Endothelial cell of umbilical vein (primary cell): ENCODE measurements around the gene OR6C2. TPM values are rescaled to one million over a fixed set of nuclear protein-coding genes. Genes with fewer than 3 reads are reported as not detected.

Experiments used
- BruUV-seq: library from RNA; stranded (reverse); fragments of 400-500 nt; replicated peaks from 2 replicates; lab custom pipeline; 2021; lab: Mats Ljungman, UMichigan
- CTCF ChIA-PET: fragments of 300-600, 350-600 bp; sonication (Branson Sonifier 250); formaldehyde crosslinking; loops from one replicate; lab custom pipeline; 2021; ENCODE audit warnings: antibody characterized with exemption, inconsistent platforms; lab: Charles Lee
- POLR2A ChIA-PET: fragments of 300-600, 350-600 bp; sonication (Branson Sonifier 250); formaldehyde crosslinking; loops from one replicate; lab custom pipeline; 2021; ENCODE audit warnings: antibody characterized with exemption, inconsistent platforms; lab: Charles Lee
- DNase-seq: peaks from one replicate; pipeline ENCODE4 v3.0.0-alpha.2; 2011; ENCODE audit warnings: low read depth, low spot score
- FAIRE-seq: peaks from 2 replicates; lab custom pipeline; 2011; peaks lifted over from hg19 to GRCh38; lab: Jason Lieb, UNC
- H2AFZ ChIP-seq: 2 replicates; pipeline ENCODE4 v1.6.0; 2012; ENCODE audit warnings: low read depth, low read length, control low read depth, inconsistent platforms
- H3K27ac ChIP-seq: 2 replicates; pipeline ENCODE4 v1.5.1; 2011; ENCODE audit warnings: low read depth, mild to moderate bottlenecking, control low read depth, low read length, moderate library complexity; ENCODE audit not compliant: insufficient read depth
- H3K27me3 ChIP-seq, 2 experiments: 2 replicates each; pipeline versions ENCODE4 v1.6.0 to v1.6.1; 2011; ENCODE audit warnings: low read length in 2 of 2, mixed read lengths in 1 of 2; ENCODE audit not compliant: control insufficient read depth in 2 of 2, insufficient read depth in 2 of 2
- H3K36me3 ChIP-seq, 2 experiments: 2 replicates in 1 of 2; 3 replicates in 1 of 2; pipeline ENCODE4 v1.5.1; 2011; ENCODE audit warnings: low read length in 2 of 2, mild to moderate bottlenecking in 1 of 2, moderate library complexity in 1 of 2; ENCODE audit not compliant: control insufficient read depth in 2 of 2, insufficient read depth in 2 of 2; ENCODE audit errors: extremely low read depth in 1 of 2
- H3K4me1 ChIP-seq: 3 replicates; pipeline ENCODE4 v1.5.1; 2011; ENCODE audit warnings: mild to moderate bottlenecking, low read length; ENCODE audit not compliant: control insufficient read depth, insufficient read depth; ENCODE audit errors: extremely low read depth
- H3K4me2 ChIP-seq: 2 replicates; pipeline ENCODE4 v1.6.1; 2011; ENCODE audit warnings: low read length, control low read depth, mixed read lengths; ENCODE audit not compliant: insufficient read depth
- H3K4me3 ChIP-seq, 3 experiments: fragments of 200-600 bp in 1 of 3; sonication (generic), shearing (Covaris generic) in 1 of 3; replicated peaks in 1 of 3; 2 replicates each; pipeline ENCODE4 v1.5.1; 2011 to 2016; ENCODE audit warnings: control low read depth in 3 of 3, low read length in 3 of 3, mild to moderate bottlenecking in 2 of 3, inconsistent platforms in 1 of 3, low read depth in 1 of 3, moderate library complexity in 1 of 3; ENCODE audit not compliant: insufficient read depth in 1 of 3
- H3K79me2 ChIP-seq: 2 replicates; pipeline ENCODE4 v1.6.0; 2012; ENCODE audit warnings: low read length, inconsistent platforms; ENCODE audit not compliant: control insufficient read depth, insufficient read depth
- H3K9ac ChIP-seq: replicated peaks from 2 replicates; pipeline ENCODE3; 2011; ENCODE audit warnings: low read length, control low read depth; ENCODE audit not compliant: insufficient read depth; ENCODE audit errors: extremely low read depth
- H3K9me1 ChIP-seq: replicated peaks from 3 replicates; pipeline ENCODE4 v1.6.0; 2011; ENCODE audit warnings: mild to moderate bottlenecking, low read length; ENCODE audit not compliant: control insufficient read depth, insufficient read depth; ENCODE audit errors: extremely low read depth
- H3K9me3 ChIP-seq: replicated peaks from 2 replicates; pipeline ENCODE4 v1.5.1; 2012; ENCODE audit warnings: low read length, inconsistent platforms; ENCODE audit not compliant: control insufficient read depth, insufficient read depth
- H4K20me1 ChIP-seq: replicated peaks from 2 replicates; pipeline ENCODE3; 2011; ENCODE audit warnings: mild to moderate bottlenecking, low read length; ENCODE audit not compliant: control insufficient read depth, insufficient read depth; ENCODE audit errors: extremely low read depth
- CTCF ChIP-seq, 2 donors: IDR thresholded peaks; 1 replicate in 1 of 2; 2 replicates in 1 of 2; pipeline ENCODE4 v1.5.1; 2011; ENCODE audit warnings: low read length in 2 of 2, mild to moderate bottlenecking in 2 of 2, moderate library complexity in 2 of 2, control low read depth in 1 of 2, inconsistent platforms in 1 of 2, low read depth in 1 of 2; ENCODE audit not compliant: insufficient read depth in 1 of 2; ENCODE audit errors: extremely low read depth in 1 of 2
- EZH2 ChIP-seq: IDR thresholded peaks from 2 replicates; pipeline ENCODE4 v1.6.1; 2012; ENCODE audit warnings: borderline replicate concordance, low read depth, mild to moderate bottlenecking, moderate library complexity, low read length, inconsistent platforms; ENCODE audit not compliant: severe bottlenecking
- FOS ChIP-seq: IDR thresholded peaks from 2 replicates; pipeline ENCODE4 v1.6.1; 2011; ENCODE audit warnings: mild to moderate bottlenecking, low read length, moderate library complexity, borderline replicate concordance; ENCODE audit not compliant: insufficient read depth
- JUN ChIP-seq: IDR thresholded peaks from 2 replicates; pipeline ENCODE4 v1.6.1; 2011; ENCODE audit warnings: borderline replicate concordance, low read depth; ENCODE audit not compliant: insufficient read length, insufficient read depth
- MAX ChIP-seq: IDR thresholded peaks from 2 replicates; pipeline ENCODE4 v1.6.1; 2011; ENCODE audit not compliant: insufficient read depth, insufficient read length
- MYC ChIP-seq: IDR thresholded peaks from one replicate; pipeline ENCODE4 v1.6.1; 2011; ENCODE audit warnings: mild to moderate bottlenecking, low read depth, low read length
- POLR2A ChIP-seq: IDR thresholded peaks from 2 replicates; pipeline ENCODE4 v1.6.1; 2012; ENCODE audit warnings: low read depth, mild to moderate bottlenecking, control low read depth, low read length
- POLR2AphosphoS5 ChIP-seq: IDR thresholded peaks from 2 replicates; pipeline ENCODE4 v1.6.1; 2012; ENCODE audit warnings: low read depth, mild to moderate bottlenecking, control low read depth, low read length, moderate library complexity; ENCODE audit not compliant: insufficient read depth
- dilution Hi-C: fragments of 300-500 bp; cut with MboI; formaldehyde crosslinking; loops from one replicate; pipeline ENCODE4 v1.15.0; 2019; ENCODE audit warnings: low sequenced_read_pairs; ENCODE audit not compliant: extremely low pct_ligation_motif_present
- intact Hi-C: fragments of 100-400 bp; cut with micrococcal nuclease; formaldehyde crosslinking; loops from one replicate; pipeline ENCODE4 v1.10.0; 2022
- polyA plus RNA-seq, 4 experiments: library from polyadenylated mRNA; depleted of rRNA in 3 of 4; stranded (reverse) in 3 of 4; unstranded in 1 of 4; fragments of >200 nt; gene quantifications; 2 replicates each; pipeline versions ENCODE4 v1.2.1 to v1.2.3, GENCODE V29; 2011 to 2012; ENCODE audit warnings: missing spikeins in 1 of 4
- total RNA-seq: library from RNA; stranded (reverse); gene quantifications from 2 replicates; pipeline ENCODE4 v1.2.3, GENCODE V29; 2021

Gene OR6C2
- total and polyA plus RNA-seq, 2 donors (not counting 3 experiments of a cell fraction or from before 2014, with no cell fraction given) = not detected

- Histone ChIP-seq H3K27ac (no peak overlapping the region), H4K20me1 (no peaks in the 10 kb centered on the region), H2AFZ (no peak overlapping the region), H3K4me3 (no peak overlapping the region), H3K4me2 (no peak overlapping the region), H3K27me3 (peaks cover 0 to 2% of the 10 kb centered on the region in 2 experiments), H3K9me1 (no peaks in the 10 kb centered on the region), H3K9ac (no peak overlapping the region), H3K4me1 (no peaks in the 10 kb centered on the region), H3K36me3 (no peaks in the 10 kb centered on the region), H3K9me3 (no peaks in the 10 kb centered on the region), H3K79me2 (no peaks in the 10 kb centered on the region)
- TF ChIP-seq CTCF (IDR thresholded peaks at IDR 0.05; ENCODE audit: extremely low read depth in 1 of 2, insufficient read depth in 1 of 2, low read depth in 1 of 2, low read length in 2 of 2) (no peak), EZH2 (no peak), MYC (no peak), FOS (no peak), MAX (no peak), POLR2A (no peak), JUN (no peak), POLR2AphosphoS5 (no peak)
- no peak for FAIRE-seq
- dilution Hi-C loops (no loop called here), intact Hi-C loops (no loop called here)
- no peak for DNase-seq
- no TSS peak for BruUV-seq
- POLR2A ChIA-PET = no interaction called here
- CTCF ChIA-PET = no interaction called here
Measured at GRCh38 chr12:55416961-55417360, 26.9 kb upstream of the OR6C2 start.
